C4-2B (cell line): ENCODE measurements around the gene TLCD4.

Source experiments
- CTCF ChIP-seq: fragments of 450-650 bp; conservative IDR thresholded peaks from 2 replicates; pipeline ENCODE4 v1.5.1; 2017; ENCODE audit warnings: mild to moderate bottlenecking
- ZFX ChIP-seq: fragments of 450-650 bp; IDR thresholded peaks from 2 replicates; pipeline ENCODE4 v1.6.1; 2017

GRCh38 chr1:95089650-95090287 is 27.4 kb upstream of the TLCD4 start:
- TF ChIP-seq CTCF (no peak), ZFX (no peak)
